NB4 (cell line): ENCODE data around the gene LDAH.

Experiments
- DNase-seq: peaks from one replicate; pipeline ENCODE4 v3.0.0; 2010; ENCODE audit warnings: low read depth
- H3K4me3 ChIP-seq: one replicate; pipeline ENCODE4 v1.5.1; 2011; ENCODE audit warnings: mild to moderate bottlenecking, low read depth, low read length, moderate library complexity
- CTCF ChIP-seq: IDR thresholded peaks from one replicate; pipeline ENCODE4 v1.5.1; 2012; ENCODE audit warnings: low read depth, low read length
- MAX ChIP-seq: IDR thresholded peaks from 2 replicates; pipeline ENCODE4 v1.6.1; 2011; ENCODE audit warnings: low read depth, low read length
- MYC ChIP-seq: IDR thresholded peaks from 2 replicates; pipeline ENCODE4 v1.6.1; 2011; ENCODE audit warnings: low read depth, low read length
- POLR2A ChIP-seq: IDR thresholded peaks from 2 replicates; pipeline ENCODE4 v1.6.1; 2011; ENCODE audit warnings: mild to moderate bottlenecking; ENCODE audit not compliant: insufficient read length; ENCODE audit errors: extremely low read depth

Gene LDAH

GRCh38 chr2:20634507-20635112, 188.3 kb downstream of the LDAH start:
- H3K4me3 ChIP-seq, result no peak overlapping the region
- no peak for DNase-seq
- TF ChIP-seq MAX, result no peak
- no peak for TF ChIP-seq POLR2A
- no peak for TF ChIP-seq CTCF
- TF ChIP-seq MYC, result no peak
